GM13977 (cell line): ENCODE results near the gene MTUS2.

Experiments used
- DNase-seq: peaks from one replicate; pipeline ENCODE4 v3.0.0; 2012; ENCODE audit warnings: low spot score
- CTCF ChIP-seq: IDR thresholded peaks from 2 replicates; pipeline ENCODE4 v1.5.1; 2012; ENCODE audit warnings: mild to moderate bottlenecking, control low read depth; ENCODE audit not compliant: insufficient read depth; ENCODE audit errors: extremely low read depth, missing control alignments
- in situ Hi-C: fragments of 300-500 bp; cut with MboI; formaldehyde crosslinking; loops from one replicate; pipeline ENCODE4 v1.12.0; 2022; ENCODE audit warnings: low sequenced_read_pairs, low pct_unique_long_range_greater_than_20kb, mixed read lengths, inconsistent platforms; ENCODE audit not compliant: unreplicated experiment

Gene MTUS2

GRCh38 chr13:28817204-28817603 is 2.9 kb upstream of the MTUS2 start:
- no peak for DNase-seq
- TF ChIP-seq CTCF, result no peak
- in situ Hi-C loops, result loop anchor here (25.0 kb wide), 1 partner anchor 545 kb away; no protein-coding TSS in a partner anchor

GRCh38 chr13:28819046-28819730 is 951 bp upstream of the MTUS2 start:
- in situ Hi-C loops, result loop anchor here (25.0 kb wide), 1 partner anchor 543 kb away; no protein-coding TSS in a partner anchor
- TF ChIP-seq CTCF, result peak; percentile 17
- no peak for DNase-seq

- in situ Hi-C loops, result loop anchor here (25.0 kb wide), 1 partner anchor 543 kb away; no protein-coding TSS in a partner anchor
- peak; percentile 87 for DNase-seq
- peak; percentile 74 for TF ChIP-seq CTCF
Measured at GRCh38 chr13:28819735-28820098, 422 bp upstream of the MTUS2 start.

GRCh38 chr13:28822151-28822550 is 2.0 kb downstream of the MTUS2 start:
- no peak for TF ChIP-seq CTCF
- in situ Hi-C loops, result loop anchor here (25.0 kb wide), 1 partner anchor 540 kb away; no protein-coding TSS in a partner anchor
- no peak for DNase-seq

GRCh38 chr13:28822801-28823200 is 2.7 kb downstream of the MTUS2 start:
- in situ Hi-C loops, result loop anchor here (25.0 kb wide), 1 partner anchor 540 kb away; no protein-coding TSS in a partner anchor
- no peak for DNase-seq
- TF ChIP-seq CTCF, result no peak

- in situ Hi-C loops, result no loop called here
- TF ChIP-seq CTCF, result no peak
- DNase-seq, result no peak
Measured at GRCh38 chr13:28825379-28825778, 5.2 kb downstream of the MTUS2 start.
